DMS153 treated with DMSO at 0.1 percent for 48 hours (cell line): ENCODE results near the gene C9orf78.

Experiments used
- DNase-seq: peaks from one replicate; lab custom pipeline; 2025; ENCODE audit not compliant: unreplicated experiment; lab: John Stamatoyannopoulos, UW

Gene C9orf78

DNA sequence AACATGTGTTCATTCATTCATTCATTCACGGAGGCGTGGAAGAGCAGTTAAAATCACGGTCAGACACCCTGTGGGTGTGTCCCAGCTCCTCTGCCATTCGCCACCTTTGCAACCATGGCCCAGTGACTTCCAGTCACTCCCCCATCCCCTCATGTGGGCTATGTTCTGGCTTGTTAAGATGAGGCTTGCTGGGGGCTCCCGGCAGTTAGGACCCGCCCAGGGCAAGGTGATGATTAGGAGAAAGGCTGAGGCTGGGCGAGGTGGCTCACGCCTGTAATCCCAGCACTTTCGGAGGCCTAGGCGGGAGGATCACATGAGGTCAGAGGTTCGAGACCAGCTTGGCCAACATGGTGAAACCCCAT lies 57.3 kb downstream of the C9orf78 start:
- no peak for DNase-seq
